A549 (cell line): Measurements from ENCODE around the gene STK16.

Source experiments
- EHMT2 ChIP-seq: fragments of 200-600 bp; sonication (generic); IDR thresholded peaks from 2 replicates; pipeline ENCODE4 v1.6.1; 2016; ENCODE audit warnings: antibody characterized with exemption, low read depth, mild to moderate bottlenecking, moderate library complexity
- ESRRA ChIP-seq: fragments of 150-350 bp; IDR thresholded peaks from 2 replicates; pipeline ENCODE4 v1.6.1; 2014; ENCODE audit warnings: mild to moderate bottlenecking, low read length, borderline replicate concordance
- HOXA7 ChIP-seq: fragments of 250-450 bp; sonication (Bioruptor Pico); IDR thresholded peaks from 2 replicates; pipeline ENCODE4 v1.5.0; 2020; ENCODE audit warnings: mild to moderate bottlenecking, moderate library complexity
- MYC ChIP-seq: IDR thresholded peaks from 2 replicates; pipeline ENCODE4 v1.6.1; 2012; ENCODE audit warnings: mild to moderate bottlenecking, inconsistent platforms, low read length, improper control_type of control experiment, borderline replicate concordance
- NR3C1 ChIP-seq: fragments of >200 bp; sonication (Bioruptor Twin); formaldehyde crosslinking; IDR thresholded peaks from 3 replicates; pipeline ENCODE4 v1.6.1; 2017
- PHF8 ChIP-seq: fragments of 200-600 bp; sonication (generic); IDR thresholded peaks from 2 replicates; pipeline ENCODE4 v1.6.1; 2016; ENCODE audit warnings: low read depth, mild to moderate bottlenecking, antibody characterized with exemption, moderate library complexity, borderline replicate concordance
- POLR2A ChIP-seq: IDR thresholded peaks from 2 replicates; pipeline ENCODE4 v1.6.1; 2012; ENCODE audit warnings: mild to moderate bottlenecking, low read length
- RCOR1 ChIP-seq: fragments of 150-350 bp; IDR thresholded peaks from 2 replicates; pipeline ENCODE4 v1.6.1; 2014; ENCODE audit warnings: antibody characterized with exemption, low read length, low read depth
- RFX5 ChIP-seq: fragments of 450-650 bp; IDR thresholded peaks from 2 replicates; pipeline ENCODE4 v1.7.1; 2014; ENCODE audit warnings: antibody characterized with exemption, mild to moderate bottlenecking, moderate library complexity
- RNF2 ChIP-seq: fragments of 200-600 bp; sonication (generic); IDR thresholded peaks from 2 replicates; pipeline ENCODE4 v1.6.1; 2016; ENCODE audit warnings: low read depth, mild to moderate bottlenecking, antibody characterized with exemption, moderate library complexity, borderline replicate concordance
- ZFP36 ChIP-seq: fragments of 450-650 bp; IDR thresholded peaks from 2 replicates; pipeline ENCODE4 v1.6.1; 2014; ENCODE audit warnings: borderline replicate concordance; ENCODE audit not compliant: partially characterized antibody
- ZNF302 ChIP-seq: fragments of 250-450 bp; sonication (Bioruptor Pico); IDR thresholded peaks from 2 replicates; pipeline ENCODE4 v1.9.0; 2021; ENCODE audit warnings: inconsistent platforms, mild to moderate bottlenecking, moderate library complexity
- TF ChIP-seq, protein P1 (sequence below): fragments of >200 bp; sonication (Bioruptor Twin); formaldehyde crosslinking; IDR thresholded peaks from 3 replicates; pipeline ENCODE4 v1.5.1; 2016
- TF ChIP-seq, protein P2 (sequence below): fragments of 250-450 bp; sonication (Bioruptor Pico); IDR thresholded peaks from 2 replicates; pipeline ENCODE4 v1.5.0; 2021; ENCODE audit warnings: mild to moderate bottlenecking, moderate library complexity, borderline replicate concordance

- no peak for TF ChIP-seq HOXA7 (CRISPR knock-in tag)
- no peak for TF ChIP-seq MYC
- TF ChIP-seq NR3C1: no peak
- TF ChIP-seq PHF8: no peak
- no peak for TF ChIP-seq EHMT2
- TF ChIP-seq, protein P1, sequence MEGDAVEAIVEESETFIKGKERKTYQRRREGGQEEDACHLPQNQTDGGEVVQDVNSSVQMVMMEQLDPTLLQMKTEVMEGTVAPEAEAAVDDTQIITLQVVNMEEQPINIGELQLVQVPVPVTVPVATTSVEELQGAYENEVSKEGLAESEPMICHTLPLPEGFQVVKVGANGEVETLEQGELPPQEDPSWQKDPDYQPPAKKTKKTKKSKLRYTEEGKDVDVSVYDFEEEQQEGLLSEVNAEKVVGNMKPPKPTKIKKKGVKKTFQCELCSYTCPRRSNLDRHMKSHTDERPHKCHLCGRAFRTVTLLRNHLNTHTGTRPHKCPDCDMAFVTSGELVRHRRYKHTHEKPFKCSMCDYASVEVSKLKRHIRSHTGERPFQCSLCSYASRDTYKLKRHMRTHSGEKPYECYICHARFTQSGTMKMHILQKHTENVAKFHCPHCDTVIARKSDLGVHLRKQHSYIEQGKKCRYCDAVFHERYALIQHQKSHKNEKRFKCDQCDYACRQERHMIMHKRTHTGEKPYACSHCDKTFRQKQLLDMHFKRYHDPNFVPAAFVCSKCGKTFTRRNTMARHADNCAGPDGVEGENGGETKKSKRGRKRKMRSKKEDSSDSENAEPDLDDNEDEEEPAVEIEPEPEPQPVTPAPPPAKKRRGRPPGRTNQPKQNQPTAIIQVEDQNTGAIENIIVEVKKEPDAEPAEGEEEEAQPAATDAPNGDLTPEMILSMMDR: no peak
- no peak for TF ChIP-seq POLR2A
- no peak for TF ChIP-seq ZNF302 (CRISPR knock-in tag)
- no peak for TF ChIP-seq RCOR1
- TF ChIP-seq RFX5: no peak
- no peak for TF ChIP-seq RNF2
- TF ChIP-seq, protein P2, sequence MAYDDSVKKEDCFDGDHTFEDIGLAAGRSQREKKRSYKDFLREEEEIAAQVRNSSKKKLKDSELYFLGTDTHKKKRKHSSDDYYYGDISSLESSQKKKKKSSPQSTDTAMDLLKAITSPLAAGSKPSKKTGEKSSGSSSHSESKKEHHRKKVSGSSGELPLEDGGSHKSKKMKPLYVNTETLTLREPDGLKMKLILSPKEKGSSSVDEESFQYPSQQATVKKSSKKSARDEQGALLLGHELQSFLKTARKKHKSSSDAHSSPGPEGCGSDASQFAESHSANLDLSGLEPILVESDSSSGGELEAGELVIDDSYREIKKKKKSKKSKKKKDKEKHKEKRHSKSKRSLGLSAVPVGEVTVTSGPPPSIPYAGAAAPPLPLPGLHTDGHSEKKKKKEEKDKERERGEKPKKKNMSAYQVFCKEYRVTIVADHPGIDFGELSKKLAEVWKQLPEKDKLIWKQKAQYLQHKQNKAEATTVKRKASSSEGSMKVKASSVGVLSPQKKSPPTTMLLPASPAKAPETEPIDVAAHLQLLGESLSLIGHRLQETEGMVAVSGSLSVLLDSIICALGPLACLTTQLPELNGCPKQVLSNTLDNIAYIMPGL (CRISPR knock-in tag): no peak
- TF ChIP-seq ESRRA: no peak
- no peak for TF ChIP-seq ZFP36
Observed at GRCh38 chr2:219272995-219273394, 27.7 kb downstream of the STK16 start.
